ENCODE measurements around the gene MRM3.
"Not testable (repeated sequence)": the region's sequence is repeated elsewhere in the genome, so short reads cannot be mapped to it uniquely, and the experiment has no call there.

The MRM3 gene, protein sequence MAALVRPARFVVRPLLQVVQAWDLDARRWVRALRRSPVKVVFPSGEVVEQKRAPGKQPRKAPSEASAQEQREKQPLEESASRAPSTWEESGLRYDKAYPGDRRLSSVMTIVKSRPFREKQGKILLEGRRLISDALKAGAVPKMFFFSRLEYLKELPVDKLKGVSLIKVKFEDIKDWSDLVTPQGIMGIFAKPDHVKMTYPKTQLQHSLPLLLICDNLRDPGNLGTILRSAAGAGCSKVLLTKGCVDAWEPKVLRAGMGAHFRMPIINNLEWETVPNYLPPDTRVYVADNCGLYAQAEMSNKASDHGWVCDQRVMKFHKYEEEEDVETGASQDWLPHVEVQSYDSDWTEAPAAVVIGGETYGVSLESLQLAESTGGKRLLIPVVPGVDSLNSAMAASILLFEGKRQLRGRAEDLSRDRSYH

DNA sequence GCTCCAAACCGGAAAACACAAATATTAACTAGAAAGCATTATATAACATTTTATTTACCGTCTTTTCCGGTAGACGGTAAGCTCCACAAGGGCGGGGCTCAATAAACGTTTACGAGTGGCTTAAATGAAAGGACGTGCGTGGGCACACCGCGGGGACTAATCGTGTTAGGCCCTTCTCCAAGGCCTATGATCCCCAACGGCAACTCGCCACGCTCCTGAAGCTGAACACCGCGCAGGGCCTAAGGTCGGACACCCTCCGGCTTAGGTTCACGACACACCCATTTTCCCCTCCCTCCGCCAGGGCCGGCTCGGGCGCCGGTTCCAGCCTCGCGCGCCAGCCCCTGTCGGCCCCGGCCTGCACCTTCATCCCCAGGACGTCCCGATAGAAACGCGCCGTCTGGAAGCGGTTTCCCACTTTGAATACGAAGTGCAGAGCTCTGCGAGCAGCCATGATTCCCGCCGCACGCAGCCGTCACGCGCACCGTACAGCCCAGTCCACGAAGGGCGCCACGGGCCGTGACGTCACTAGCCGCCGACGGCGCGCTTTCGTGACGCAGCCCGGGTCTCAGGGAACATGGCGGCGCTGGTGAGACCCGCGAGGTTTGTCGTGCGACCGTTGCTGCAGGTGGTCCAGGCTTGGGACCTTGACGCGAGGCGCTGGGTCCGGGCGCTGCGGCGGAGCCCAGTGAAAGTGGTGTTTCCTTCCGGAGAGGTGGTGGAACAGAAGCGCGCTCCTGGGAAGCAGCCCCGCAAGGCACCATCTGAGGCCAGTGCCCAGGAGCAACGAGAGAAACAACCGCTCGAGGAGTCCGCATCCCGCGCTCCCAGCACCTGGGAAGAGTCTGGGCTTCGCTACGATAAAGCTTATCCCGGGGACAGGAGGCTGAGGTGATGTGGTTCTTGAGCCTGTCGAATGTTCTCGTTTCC lies at the start of gene MRM3, which contains the start of gene GLOD4:
Gene MRM3, plus strand, starts transcription at position 549 of the 927 bp plus-strand sequence. Its CDS starts 26 bp downstream, at position 575.
Gene GLOD4, minus strand, starts transcription at position 476 of the 927 bp plus-strand sequence. Its CDS starts 25 bp downstream, at position 451.
- peak; percentile 22 for DNase-seq

DNA sequence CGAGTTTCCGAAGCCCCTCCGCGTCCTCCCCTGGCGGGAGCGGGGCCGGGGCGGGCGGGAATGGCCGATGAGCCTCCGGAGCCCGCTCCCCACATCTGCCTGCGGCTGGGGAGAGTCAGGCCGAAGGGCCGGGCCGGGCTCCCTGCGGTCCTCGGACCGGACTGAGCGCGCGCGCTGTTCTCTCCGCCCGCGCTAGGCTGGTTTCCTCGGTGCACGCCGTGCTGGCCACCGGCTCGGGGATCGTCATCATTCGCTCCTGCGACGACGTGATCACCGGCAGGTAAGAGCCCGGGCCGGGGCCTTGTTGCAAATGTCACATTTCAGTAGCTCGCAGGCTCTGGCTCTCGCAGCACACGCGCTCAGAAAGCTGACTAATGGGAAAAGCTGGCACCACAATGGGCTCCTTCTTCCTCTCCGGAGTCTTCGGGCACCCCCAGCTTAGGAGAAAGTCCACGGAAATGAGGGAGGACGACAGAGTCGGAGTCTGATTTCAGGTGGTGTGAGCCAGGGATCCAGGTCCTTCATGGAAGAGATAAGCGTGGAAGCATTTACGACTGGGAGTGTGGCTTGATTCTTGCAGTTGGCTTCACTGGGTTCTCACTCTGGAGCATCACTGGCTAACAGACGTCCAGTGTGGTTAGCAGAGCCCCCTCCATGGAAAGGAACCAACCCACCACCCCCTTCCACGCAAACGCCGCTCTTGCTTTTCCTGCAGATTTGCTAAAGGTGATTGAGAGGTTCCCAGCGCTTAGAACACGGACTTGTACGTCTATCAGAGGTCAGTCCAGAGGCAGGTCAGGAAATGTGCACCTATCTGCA lies 49.0 kb upstream of the MRM3 start:
- DNase-seq = no peak

DNA sequence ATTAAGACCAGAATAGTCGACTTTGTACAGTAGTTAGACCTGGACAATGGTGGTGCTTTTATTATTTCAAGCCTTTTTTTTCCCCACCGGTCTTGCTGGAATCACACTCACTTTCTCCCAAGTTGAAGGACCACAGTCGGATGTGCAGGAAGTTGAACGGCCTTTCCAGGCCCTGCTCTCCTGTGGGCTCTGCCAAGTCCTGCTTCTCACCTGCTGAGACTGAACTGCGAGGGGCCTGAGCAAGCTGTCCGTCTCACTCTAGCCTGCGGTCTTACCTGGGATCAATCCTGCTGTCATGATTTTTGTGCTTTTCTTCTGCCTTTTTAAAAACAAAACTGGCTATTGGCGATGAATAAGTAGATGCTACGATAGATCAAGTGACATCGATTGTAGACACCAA lies 48.4 kb upstream of the MRM3 start:
- no peak for DNase-seq

DNA sequence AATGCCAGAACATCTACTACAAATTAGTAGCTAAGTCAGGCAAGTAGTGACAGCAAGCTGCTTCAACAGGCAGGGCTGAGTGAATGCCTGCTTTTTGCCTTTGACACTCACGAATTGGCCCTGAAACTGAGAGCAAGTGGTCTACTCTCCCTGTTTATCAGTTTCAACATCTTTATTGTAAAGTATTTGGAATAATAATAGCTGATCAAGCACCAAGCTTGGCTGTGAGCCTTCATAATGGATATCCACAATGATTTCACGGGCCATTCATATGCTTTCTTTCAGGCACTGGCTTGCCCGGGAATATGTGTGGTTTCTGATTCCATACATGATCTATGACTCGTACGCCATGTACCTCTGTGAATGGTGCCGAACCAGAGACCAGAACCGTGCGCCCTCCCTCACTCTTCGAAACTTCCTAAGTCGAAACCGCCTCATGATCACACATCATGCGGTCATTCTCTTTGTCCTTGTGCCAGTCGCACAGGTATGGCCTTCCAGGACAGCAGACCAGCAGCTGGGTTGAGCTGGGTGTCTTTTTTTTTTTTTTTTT lies 44.5 kb upstream of the MRM3 start:
- no peak for DNase-seq

DNA sequence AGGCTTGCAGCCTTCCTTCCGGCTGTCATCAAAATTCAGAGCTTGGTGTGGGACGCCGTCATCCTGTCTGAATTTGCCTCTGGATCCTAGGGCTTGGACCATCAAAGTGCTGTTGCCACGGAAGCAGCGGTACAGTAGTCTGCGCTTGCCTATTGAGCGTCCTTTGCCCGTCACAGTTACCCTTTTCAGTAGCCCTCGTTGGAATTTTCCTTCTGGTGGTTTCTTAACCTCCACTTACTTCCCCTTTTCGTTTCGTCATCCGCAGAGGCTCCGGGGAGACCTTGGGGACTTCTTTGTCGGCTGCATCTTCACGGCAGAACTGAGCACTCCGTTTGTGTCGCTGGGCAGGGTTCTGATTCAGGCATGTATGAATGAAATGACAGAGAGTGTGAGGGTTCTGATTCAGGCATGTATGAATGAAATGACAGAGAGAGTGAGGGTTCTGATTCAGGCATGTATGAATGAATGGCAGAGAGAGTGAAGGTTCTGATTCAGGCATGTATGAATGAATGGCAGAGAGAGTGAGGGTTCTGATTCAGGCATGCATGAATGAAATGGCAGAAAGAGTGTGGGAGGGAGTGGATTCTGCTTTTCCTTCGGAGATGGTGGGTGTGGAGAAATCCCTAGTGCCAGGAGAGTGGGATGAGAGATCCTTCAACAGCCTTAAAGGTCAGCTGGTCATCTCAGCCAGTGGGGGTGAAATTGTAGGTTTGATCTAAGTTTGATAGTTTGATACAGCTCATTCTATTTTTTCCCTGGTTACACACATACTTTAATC lies 41.7 kb upstream of the MRM3 start:
- DNase-seq = peak; percentile 62

DNA sequence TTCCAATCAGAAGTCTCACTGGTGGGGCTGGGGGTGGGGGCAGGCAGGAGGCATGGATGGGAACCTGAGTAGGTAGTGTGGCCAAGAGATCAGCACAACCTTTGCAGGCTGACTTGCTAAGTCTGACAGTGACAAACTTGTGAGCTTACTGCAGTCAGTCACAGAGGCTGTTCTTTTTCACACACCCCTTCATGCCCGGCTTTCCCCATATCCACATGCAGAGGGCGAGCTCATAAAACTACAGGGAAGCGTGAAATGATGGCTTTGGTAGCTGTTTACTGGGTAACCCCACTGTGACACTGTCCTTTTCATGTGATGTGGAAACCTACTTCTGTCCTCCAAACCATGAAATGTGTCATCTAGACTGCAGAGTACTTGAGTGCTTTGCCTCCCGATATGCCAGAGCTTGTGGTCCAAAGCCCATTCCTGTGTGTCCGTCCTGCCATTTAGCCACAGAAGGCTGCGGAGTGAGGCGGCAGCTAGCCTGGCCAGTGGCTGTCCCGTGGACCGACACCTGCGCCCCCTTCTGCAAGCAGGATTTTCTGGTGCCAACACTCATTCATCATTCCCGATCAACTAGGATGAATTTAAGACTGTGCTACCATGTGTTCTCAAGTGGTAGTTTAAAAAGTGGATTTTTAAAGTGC lies 39.9 kb upstream of the MRM3 start:
- no peak for DNase-seq

DNA sequence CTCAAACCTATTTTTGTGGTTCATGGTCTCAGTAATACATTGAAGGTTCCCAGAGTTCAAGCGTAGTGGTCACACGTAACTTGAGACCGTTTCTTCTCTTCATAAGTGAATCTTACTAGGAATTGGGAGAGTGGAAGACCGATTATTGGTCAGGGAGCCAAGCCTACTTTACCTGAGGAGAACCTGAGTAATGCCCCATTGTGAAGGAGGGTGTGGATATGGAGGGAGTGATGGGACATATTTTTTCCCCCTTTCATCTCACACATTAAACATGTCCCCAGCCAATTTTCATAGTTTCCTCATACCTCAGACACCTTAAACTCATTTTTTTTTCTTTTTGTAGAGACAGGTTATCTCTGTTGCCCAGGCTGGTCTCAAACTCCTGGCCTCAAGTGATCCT lies 39.0 kb upstream of the MRM3 start:
- DNase-seq = no peak

DNA sequence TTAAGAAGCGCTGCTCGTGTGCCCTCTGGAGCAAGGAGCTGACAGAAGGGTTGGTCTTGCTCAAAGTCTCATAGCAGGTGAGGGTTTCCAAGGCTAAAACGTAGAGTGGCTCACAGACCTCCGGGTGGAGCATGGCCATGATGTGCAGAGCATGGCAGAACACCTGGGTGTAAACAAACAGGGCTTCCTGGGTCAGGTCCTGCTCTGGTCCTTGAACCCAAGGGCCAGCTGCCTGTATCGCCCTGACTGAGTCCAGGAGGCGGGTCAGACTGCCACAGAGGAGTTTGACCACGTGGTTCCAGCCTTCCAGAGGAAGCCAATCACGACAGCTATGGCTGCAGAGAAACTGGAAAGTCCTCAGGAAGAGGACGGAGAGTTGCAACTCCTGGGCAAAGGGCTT lies 37.2 kb upstream of the MRM3 start:
- no peak for DNase-seq

DNA sequence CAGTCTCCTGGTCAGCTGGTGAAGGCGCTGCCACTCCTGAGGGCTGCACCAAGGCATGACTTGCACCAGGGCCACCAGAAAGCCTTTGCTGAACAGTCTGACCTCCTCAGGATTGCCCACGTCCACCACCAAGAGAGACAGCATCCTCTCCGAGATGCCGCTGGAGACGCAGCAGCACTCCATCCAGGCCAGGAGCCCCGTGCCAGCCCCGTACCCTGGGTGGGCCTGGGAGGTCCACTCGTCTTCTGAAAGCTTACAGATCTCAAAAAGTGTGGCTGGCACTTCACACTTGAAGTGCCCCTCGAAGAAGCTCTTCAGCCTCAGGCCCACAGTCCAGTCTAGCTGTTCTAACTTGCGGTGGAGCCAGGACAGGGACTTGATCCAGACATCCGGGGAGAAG lies 36.7 kb upstream of the MRM3 start:
- DNase-seq = no peak

DNA sequence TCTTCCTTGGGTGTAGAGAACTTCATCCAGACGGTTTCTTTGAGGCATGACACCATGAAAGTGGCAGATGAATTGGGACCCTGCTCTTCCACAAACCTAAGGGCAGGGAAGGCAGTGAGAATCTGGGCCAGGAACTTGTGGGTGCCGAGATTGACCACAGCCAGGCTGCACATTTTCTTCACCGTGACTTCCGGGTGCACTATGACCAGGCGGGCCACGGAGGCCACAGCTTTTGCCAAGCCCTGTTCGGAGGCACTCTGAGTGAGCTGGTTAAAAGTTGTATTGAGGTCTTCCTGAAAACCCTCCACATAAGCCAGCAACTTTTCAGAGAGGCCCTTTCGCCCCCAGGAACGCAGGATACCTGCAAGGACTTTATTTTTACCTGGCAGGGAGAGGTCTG lies 36.0 kb upstream of the MRM3 start:
- no peak for DNase-seq

DNA sequence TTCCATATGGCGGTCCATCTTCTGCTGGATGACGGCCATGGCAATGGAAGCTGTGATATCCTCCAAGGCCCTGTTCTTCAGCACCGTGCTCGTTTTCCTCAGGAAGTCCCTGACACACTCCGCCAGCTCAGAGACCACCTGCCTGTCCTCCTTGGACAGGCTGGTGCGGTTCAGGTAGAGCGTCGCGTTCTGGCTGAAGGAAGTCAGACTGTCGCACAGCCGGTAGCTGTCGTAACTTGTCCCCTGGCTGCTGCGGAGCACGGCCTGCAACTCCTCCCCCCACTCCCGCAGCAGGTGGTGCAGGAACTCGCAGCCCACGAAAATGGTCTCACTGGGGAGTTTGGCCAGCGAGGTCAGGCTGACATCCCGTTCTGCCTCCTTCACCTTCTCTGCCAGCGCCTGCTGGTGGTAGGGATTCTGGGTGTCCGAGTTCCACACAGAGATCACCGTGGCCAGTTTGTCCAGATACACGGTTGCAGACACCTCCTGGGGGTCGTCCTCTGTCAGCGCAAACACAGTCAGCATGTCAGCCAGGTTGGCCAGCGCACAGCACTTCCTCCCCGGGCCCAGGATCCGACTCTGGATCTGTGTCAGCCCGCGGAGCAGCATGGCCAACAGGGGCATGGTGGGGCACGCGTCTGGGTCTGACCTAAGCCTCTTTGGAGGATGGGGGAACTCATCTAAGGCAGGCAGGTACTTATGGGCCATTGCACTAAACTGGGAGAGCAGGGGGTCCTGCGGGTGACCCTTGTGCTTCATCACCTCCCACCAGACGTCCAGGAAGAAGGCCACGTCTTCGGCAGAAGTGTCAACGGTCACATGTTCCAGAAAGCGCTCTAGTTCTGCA lies 35.1 kb upstream of the MRM3 start:
- no peak for DNase-seq

DNA sequence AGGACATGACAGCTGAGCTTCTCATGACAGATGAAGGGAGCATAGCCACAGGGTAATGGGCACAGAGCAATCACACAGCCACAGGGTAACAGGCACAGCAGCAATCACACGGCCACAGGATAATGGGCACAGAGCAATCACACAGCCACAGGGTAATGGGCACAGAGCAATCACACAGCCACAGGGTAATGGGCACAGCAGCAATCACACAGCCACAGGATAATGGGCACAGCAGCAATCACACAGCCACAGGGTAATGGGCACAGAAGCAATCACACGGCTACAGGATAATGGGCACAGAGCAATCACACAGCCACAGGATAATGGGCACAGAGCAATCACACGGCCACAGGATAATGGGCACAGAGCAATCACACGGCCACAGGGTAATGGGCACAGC lies 33.5 kb upstream of the MRM3 start:
- not testable (repeated sequence) for DNase-seq

DNA sequence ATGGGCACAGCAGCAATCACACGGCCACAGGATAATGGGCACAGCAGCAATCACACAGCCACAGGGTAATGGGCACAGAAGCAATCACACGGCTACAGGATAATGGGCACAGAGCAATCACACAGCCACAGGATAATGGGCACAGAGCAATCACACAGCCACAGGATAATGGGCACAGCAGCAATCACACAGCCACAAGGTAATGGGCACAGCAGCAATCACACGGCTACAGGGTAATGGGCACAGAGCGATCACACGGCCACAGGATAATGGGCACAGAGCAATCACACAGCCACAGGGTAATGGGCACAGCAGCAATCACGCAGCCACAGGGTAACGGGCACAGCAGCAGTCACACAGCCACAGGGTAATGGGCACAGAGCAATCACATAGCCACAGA lies 32.8 kb upstream of the MRM3 start:
- not testable (repeated sequence) for DNase-seq

DNA sequence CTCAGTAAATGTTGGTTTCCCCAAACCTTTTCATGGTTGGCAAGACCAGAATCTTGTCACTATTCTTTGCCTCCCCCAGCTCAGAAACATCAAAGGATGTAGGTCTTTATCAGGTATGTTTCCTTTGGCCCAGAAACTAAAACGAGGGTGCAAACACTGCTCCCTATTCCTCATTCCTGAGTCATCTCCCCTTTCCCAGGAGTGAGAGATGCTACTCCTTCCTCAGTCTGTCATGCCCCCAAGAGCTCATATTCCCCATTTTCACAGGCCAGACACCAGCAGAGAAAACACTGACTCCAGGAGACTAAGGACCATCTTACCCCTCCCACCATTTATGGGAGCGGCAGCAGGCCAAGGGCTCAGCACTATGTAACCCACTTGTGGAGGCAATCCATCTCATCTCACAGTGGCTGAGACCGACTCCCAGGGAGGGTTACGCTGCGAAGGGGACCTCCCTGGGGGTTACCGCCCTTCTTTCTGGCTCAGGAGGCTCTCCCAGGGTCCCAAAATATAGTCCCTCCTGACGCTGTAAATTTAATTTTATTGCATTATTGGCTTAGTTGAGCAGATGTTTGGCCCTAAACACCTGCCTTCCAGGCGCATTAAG lies 31.6 kb upstream of the MRM3 start:
- no peak for DNase-seq

DNA sequence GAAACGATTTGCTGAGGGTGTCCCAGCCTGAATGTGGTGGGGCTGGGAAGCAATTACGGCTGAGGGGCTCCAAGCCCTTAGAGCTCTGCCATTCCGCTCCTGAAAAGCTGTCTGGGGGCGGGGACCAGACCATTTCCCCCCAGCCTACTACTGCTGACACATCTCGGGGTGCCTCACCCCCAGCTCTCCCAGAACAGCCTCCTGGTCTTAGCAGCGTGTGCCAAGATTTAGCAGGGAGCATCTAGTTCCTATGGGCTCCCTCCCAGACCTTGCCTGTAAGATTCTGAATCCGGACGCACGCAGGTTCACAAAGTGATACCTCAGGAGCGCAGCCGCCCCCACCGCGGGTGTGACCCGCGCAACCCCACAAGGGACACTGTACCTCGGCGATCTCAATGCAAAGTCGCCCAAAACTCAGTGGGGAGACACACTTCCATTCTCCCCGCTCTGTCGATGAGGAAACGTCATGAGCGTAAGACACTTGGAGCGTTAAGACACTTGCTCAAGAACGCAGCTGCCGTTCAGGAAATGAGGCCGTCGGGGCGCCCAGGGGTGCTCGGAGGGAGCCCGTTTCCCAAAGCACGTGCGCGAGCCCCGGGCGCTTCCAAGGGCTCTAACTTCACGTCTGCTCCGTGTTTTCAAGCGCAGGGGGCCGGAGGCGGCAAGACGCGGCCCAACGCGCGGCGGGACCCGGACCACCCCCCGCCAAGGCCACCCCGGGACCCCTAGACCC lies 30.7 kb upstream of the MRM3 start:
- no peak for DNase-seq

DNA sequence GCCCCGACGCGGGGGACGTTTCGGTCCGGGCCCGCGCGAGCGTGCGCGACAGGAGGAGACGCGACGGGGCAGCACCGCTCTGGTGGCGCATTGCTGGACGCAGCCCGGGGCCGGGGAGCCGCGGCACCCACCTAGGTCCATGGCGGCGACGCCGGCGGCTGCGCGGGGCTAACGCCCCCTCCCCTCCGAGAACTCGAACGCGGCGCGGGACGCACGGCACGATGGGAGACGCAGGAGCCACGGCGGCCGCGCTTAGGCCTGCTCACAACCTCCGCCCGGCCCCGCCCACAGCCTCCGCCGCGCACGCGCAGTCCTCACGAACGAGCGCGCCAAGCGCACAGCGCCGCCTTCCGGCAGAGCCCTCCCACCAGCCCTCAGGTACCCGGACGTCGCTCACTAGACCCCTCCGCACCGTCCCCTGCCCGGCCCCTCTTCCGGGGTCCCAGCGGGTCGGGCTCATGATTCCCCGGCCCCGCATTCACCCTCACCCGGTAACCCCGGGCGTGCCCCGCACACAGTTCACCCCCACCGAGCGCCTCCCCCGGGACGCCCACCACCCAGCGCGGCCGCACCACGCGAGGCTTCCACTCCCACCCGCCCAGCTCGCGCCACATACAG lies 30.0 kb upstream of the MRM3 start, which contains the start of gene GEMIN4:
Gene GEMIN4, minus strand, starts transcription at position 263 of the 618 bp plus-strand sequence. Its CDS starts 122 bp downstream, at position 141.
- DNase-seq = no peak

DNA sequence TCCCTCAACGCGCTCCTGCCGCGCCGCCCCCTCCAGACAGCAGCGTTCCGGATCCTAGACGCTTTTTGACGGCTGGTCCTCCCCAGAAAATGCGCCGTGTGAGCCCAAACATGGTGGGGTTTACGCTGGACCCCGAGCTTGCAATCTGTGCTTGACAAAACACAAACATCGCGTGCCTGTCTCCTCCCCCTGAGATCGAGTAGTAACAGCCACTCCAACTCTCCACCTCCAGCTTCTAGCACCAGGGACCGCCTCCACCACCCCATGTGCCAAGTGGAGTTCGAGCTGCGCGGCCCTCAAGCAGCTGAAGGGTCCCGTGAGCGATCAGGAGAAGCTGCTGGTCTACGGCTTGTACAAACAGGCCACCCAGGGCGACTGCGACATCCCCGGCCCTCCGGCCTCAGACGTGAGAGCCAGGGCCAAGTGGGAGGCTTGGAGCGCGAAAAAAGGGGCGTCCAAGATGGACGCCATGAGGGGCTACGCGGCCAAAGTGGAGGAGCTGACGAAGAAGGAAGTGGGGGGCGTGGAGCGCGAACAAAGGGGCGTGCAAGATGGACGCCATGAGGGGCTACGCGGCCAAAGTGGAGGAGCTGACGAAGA lies 29.4 kb upstream of the MRM3 start:
- no peak for DNase-seq

DNA sequence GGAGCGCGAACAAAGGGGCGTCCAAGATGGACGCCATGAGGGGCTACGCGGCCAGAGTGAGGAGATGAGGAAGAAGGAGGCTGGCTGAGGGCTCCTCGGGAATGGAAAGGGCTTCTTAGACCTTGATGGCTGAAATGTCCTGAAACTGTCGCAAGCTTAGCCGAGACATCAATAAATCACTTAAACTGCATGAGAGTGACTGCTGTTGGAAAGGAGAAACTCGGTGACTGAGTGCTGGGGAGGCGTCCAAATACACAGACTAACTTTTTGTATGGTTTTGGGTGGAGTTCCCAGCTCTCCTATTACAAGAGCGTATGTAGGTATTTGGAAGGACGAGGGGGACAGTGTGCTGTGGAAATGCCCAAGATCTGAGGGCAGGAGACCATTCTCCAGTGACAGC lies 28.7 kb upstream of the MRM3 start:
- DNase-seq = no peak

Data from SIG-M5 (cell line).